GM19395 (cell line): Measurements from ENCODE around the gene CDH26.

ENCODE experiments used
- ATAC-seq: cut with Tn5 transposase; IDR thresholded peaks from one replicate; pipeline ENCODE4 v1.9.1; 2021; ENCODE audit warnings: mild to moderate bottlenecking, moderate library complexity; ENCODE audit not compliant: unreplicated experiment

Gene CDH26

GRCh38 chr20:60057866-60058807, 99.9 kb downstream of the CDH26 start:
- ATAC-seq, result peak; percentile 42

DNA sequence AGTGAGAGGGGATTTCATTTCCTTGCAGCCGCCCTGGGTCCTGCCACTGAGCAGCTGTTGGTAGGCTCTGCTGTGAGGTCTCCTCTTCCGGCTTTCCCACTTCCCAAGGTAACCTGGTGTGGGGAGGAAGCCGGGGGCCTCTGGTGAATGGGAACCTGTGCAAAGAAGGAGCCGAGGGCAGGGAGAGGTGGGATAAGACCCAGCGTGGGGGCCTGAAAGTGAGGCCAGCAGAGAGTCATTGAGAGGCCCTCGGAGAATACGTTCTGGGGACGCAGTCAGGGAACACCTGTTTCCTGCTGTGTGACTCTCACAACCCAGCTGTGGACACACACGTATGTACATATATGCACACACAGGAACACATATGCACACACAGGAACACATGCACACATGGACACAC, 100.7 kb downstream of the CDH26 start:
- ATAC-seq, result no peak

GRCh38 chr20:60060006-60060557, 101.9 kb downstream of the CDH26 start:
- no peak for ATAC-seq

GRCh38 chr20:60060593-60060992, 102.4 kb downstream of the CDH26 start:
- no peak for ATAC-seq

DNA sequence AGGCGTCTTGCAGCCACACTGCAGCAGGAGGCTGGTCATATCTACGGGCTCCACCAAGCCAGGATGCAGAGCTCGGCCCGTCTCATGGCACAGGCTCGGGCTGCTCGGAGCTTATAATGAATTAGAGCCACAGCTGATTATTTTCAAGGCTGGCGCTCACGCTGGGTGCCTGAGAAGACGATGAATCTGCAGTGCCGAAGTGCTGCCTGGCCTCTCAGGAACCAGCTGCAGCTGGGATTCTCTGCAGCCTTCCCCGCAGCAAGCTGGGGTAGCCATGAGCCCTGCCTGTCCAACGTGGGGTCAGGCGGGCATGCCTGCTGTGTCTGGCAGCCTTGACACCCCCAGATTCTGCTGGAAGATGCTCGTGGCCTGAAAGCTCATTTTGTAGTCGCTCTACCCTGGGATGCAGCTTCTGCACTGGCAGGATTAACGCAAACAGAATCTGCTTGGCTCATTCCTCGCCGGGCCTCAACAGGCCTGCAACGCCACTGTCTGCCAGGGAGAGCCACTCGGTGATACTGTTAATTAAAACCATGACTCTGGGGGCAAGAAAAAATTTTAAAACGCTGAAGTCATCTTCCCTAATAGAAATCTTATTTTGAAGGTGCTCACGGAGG, 104.3 kb downstream of the CDH26 start:
- ATAC-seq, result no peak

GRCh38 chr20:60063048-60063451, 104.8 kb downstream of the CDH26 start:
- ATAC-seq, result no peak

- ATAC-seq, result no peak
Observed at GRCh38 chr20:60063739-60064380, 105.6 kb downstream of the CDH26 start.
